HG02623 (cell line): ENCODE data around the gene FNDC11.
"Not testable (repeated sequence)": the region's sequence is repeated elsewhere in the genome, so short reads cannot be mapped to it uniquely, and the experiment has no call there.

Experiments
- ATAC-seq: cut with Tn5 transposase; IDR thresholded peaks from one replicate; pipeline ENCODE4 v1.9.1; 2021; ENCODE audit warnings: moderate library complexity; ENCODE audit not compliant: unreplicated experiment

FNDC11 gene

GRCh38 chr20:63596423-63596822, 42.5 kb downstream of the FNDC11 start:
- no peak for ATAC-seq

DNA sequence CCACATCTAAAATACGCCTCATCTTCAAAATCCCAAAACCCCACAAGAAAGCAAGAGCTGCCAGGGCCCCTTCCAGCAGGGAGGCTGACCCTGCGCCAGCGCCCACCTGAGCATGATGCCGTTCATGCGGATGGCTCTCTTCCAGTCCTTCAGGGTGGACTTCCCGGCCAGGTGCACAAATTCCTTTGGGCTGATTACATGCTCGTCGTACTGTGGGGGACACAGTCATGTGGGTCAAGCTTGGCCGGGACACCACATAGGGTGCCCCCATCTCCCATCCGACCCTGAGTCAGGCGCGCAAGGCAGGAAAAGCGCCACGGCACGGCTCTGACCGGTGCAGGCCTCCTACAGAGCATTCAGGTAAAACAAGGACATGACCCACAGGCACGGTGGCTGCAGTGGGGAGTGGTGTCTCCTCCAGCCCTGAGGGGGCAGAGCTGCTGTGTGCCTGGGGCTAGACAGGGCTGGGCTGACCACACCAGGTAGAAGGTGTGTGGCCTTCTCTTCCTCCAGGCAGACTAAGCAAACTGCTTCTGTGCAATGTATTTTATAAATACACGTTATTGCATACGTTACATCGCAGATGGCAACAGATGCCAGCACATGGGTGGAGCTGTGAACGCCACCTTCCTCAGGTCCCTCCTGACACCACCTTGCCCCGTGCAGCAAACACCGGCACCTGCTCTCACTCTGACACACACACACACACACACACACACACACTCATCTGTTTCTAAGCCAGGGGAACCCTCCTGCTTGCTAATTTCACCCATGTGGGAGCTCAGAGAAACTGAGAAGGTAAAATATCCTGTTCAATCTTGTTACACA, 43.9 kb downstream of the FNDC11 start:
- no peak for ATAC-seq

- ATAC-seq: no peak
These were observed 44.8 kb downstream of the FNDC11 start for GRCh38 chr20:63598479-63599395.

GRCh38 chr20:63599396-63600050, 45.6 kb downstream of the FNDC11 start:
- ATAC-seq: no peak

DNA sequence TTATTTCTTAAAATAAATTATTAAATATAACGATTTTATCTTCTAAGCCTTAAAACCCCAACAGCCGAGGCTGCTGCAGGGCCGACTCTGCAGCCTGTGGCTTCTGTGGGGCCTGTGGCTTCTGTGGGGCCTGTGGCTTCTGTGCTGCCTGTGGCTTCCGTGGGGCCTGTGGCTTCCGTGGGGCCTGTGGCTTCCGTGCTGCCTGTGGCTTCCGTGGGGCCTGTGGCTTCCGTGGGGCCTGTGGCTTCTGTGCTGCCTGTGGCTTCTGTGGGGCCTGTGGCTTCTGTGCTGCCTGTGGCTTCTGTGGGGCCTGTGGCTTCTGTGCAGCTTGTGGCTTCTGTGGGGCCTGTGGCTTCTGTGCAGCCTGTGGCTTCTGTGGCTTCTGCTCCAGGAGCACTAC, 47.7 kb downstream of the FNDC11 start:
- ATAC-seq: not testable (repeated sequence)

DNA sequence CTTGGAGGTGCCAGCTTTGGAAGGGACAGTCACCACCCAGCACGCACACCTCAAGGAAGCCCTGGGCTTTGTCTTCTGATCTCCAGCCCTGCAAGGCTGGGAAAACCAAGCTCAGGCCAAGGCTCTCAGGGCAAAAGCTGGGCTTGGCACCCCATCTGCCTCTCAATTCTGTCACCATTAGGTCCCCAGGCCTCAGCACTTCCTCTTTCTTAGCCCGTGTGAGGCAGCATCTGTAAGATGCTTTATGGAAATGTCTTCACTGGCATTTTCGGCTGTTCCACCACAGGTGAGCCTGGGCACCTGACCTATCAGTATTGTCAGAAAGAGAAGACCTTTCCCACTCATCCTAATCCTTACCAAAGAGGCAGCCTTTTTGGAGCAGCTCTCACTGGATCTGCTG, 48.4 kb downstream of the FNDC11 start:
- no peak for ATAC-seq
